HFFc6 (cell line): Measurements from ENCODE around the gene LAMB2. TPM values are rescaled to one million over a fixed set of nuclear protein-coding genes. Genes with fewer than 3 reads are reported as not detected.

Experiments used
- DNase-seq: peaks from one replicate; pipeline ENCODE4 v3.0.0-alpha.2; 2018
- H3K27ac Mint-ChIP-seq: 2 replicates; pipeline ENCODE4 v1.8.0; 2020; ENCODE audit warnings: mild to moderate bottlenecking, mixed read lengths
- H3K27me3 Mint-ChIP-seq: 2 replicates; pipeline ENCODE4 v1.8.0; 2021; ENCODE audit warnings: mild to moderate bottlenecking, moderate library complexity, mixed read lengths; ENCODE audit not compliant: insufficient read depth
- H3K36me3 Mint-ChIP-seq: 2 replicates; pipeline ENCODE4 v1.8.0; 2021; ENCODE audit warnings: low read depth, mixed read lengths
- H3K4me1 Mint-ChIP-seq: 2 replicates; pipeline ENCODE4 v1.8.0; 2020; ENCODE audit warnings: low read depth, mixed read lengths
- H3K4me3 Mint-ChIP-seq: 2 replicates; pipeline ENCODE4 v1.8.0; 2020; ENCODE audit warnings: mild to moderate bottlenecking, moderate library complexity, mixed read lengths
- H3K9me3 Mint-ChIP-seq: 2 replicates; pipeline ENCODE4 v1.8.0; 2020; ENCODE audit warnings: mild to moderate bottlenecking, mixed read lengths
- microRNA-seq: library from miRNA; unstranded; fragments of <30 nt; microRNA quantifications from one replicate; pipeline ENCODE4, GENCODE V29; 2019
- total RNA-seq, 6 experiments: library from RNA; stranded (reverse); fragmentation: NEBNext Ultra II Directional; extraction: Animal tissue kit (Norgen Biotek cat#: 25700); gene quantifications; 2 replicates in 1 of 6; 3 replicates in 5 of 6; pipeline ENCODE4 v1.2.3, GENCODE V29; 2021
- TF ChIP-seq, protein P1 (sequence below): fragments of 200-600 bp; sonication (generic); IDR thresholded peaks from 2 replicates; pipeline ENCODE4 v1.5.0; 2021; ENCODE audit warnings: antibody characterized with exemption, mild to moderate bottlenecking

The LAMB2 gene
- total RNA-seq, 6 experiments from 2014 or later, result 432 to 518 (median 449) TPM

DNA sequence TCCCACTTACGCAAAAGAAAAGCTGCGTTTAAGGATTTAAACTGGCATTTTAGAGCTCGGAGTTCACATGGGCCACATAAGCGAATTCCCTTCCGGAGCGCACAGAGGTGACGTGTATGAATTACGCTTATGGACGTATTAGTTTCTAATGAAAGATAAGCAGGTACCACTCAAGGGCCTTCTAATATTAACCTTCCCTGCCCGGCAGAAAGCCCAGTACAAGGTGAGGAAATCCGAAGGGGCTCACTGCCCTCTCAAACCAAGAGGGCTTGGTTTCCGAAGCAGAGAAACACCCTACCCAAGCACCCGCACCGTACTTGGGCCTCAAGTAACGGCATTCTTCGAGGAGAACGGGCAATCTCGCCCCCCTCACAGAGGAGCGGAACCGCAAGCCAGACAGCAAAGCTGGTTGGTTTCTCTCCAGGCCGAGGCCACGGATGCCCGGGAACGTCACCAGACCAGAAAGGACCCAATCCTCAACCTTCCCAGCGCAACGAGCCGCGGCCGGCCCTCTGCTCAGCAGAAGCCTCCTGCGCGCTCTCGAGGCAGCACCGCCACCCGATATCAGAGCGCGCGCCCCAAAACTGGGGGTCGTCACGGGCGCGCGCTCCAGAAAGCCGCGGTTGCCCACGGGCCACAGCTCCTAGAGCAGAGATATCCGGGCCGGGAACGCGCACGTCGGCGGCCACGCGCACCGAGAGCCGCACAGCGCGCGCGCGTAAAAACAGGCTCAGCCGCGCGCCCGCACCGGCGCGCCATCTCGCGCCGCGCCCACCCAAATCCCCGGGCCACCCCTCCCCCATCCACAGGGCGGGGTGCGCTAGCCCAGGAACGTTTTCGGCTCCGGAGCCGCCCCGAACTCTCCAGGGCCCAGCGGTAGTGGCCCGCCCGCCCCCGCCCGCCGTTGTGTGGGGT lies 39.7 kb downstream of the LAMB2 start:
- Mint-ChIP-seq H3K36me3 (peaks cover 10% of the 10 kb centered on the region), H3K9me3 (no peaks in the 10 kb centered on the region), H3K4me1 (peaks cover 35% of the 10 kb centered on the region), H3K27ac (peak overlapping the region; percentile 99), H3K4me3 (peak overlapping the region; percentile 95), H3K27me3 (peaks cover 2% of the 10 kb centered on the region)
- peak; percentile 79 for DNase-seq
- TF ChIP-seq, protein P1, sequence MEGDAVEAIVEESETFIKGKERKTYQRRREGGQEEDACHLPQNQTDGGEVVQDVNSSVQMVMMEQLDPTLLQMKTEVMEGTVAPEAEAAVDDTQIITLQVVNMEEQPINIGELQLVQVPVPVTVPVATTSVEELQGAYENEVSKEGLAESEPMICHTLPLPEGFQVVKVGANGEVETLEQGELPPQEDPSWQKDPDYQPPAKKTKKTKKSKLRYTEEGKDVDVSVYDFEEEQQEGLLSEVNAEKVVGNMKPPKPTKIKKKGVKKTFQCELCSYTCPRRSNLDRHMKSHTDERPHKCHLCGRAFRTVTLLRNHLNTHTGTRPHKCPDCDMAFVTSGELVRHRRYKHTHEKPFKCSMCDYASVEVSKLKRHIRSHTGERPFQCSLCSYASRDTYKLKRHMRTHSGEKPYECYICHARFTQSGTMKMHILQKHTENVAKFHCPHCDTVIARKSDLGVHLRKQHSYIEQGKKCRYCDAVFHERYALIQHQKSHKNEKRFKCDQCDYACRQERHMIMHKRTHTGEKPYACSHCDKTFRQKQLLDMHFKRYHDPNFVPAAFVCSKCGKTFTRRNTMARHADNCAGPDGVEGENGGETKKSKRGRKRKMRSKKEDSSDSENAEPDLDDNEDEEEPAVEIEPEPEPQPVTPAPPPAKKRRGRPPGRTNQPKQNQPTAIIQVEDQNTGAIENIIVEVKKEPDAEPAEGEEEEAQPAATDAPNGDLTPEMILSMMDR, result no peak

- Mint-ChIP-seq H3K27ac (no peak overlapping the region), H3K27me3 (0 out of 2 replicates have a peak, but pooled peaks cover 1% of the 10 kb centered on the region), H3K4me1 (no peaks in the 10 kb centered on the region), H3K4me3 (no peak overlapping the region), H3K36me3 (peaks cover 4% of the 10 kb centered on the region; the same call in 1 of the 2 replicates), H3K9me3 (no peaks in the 10 kb centered on the region)
- TF ChIP-seq, protein P1, result no peak
- no peak for DNase-seq
Measured at GRCh38 chr3:49081429-49081828, 51.4 kb downstream of the LAMB2 start.

DNA sequence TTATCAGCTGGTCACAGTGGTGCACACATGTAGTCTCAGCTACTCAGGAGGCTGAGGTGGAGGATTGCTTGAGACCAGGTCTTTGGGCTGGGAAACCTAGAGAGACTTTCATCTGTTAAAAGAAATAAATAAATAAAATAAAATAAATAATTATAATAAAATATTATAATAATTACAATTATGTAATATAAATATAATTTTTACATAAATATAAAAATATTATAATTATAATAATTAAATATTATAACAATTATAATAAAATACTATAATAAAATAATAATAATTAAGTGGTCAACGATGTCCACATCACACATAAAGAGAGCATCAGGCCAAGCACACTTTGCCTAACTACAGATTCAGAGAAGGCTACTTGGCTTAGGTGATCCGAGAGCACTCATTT lies 53.6 kb downstream of the LAMB2 start:
- Mint-ChIP-seq H3K27me3 (0 out of 2 replicates have a peak, but pooled peaks cover 1% of the 10 kb centered on the region), H3K27ac (no peak overlapping the region), H3K9me3 (no peaks in the 10 kb centered on the region), H3K4me3 (no peak overlapping the region), H3K4me1 (no peaks in the 10 kb centered on the region), H3K36me3 (peaks cover 8% of the 10 kb centered on the region; the same call in 1 of the 2 replicates)
- no peak for DNase-seq
- TF ChIP-seq, protein P1, result no peak

- Mint-ChIP-seq H3K27ac (no peak overlapping the region), H3K9me3 (no peaks in the 10 kb centered on the region), H3K4me1 (no peaks in the 10 kb centered on the region), H3K27me3 (no peaks in the 10 kb centered on the region), H3K4me3 (no peak overlapping the region), H3K36me3 (peaks cover 8% of the 10 kb centered on the region; the same call in 1 of the 2 replicates)
- TF ChIP-seq, protein P1, result no peak
- no peak for DNase-seq
Measured at GRCh38 chr3:49076646-49077045, 56.2 kb downstream of the LAMB2 start.

- DNase-seq, result no peak
- TF ChIP-seq, protein P1, result no peak
- Mint-ChIP-seq H3K27ac (no peak overlapping the region), H3K4me3 (no peak overlapping the region), H3K27me3 (no peaks in the 10 kb centered on the region), H3K9me3 (no peaks in the 10 kb centered on the region), H3K36me3 (peaks cover 8% of the 10 kb centered on the region; the same call in 1 of the 2 replicates), H3K4me1 (no peaks in the 10 kb centered on the region)
Measured at GRCh38 chr3:49076116-49076515, 56.7 kb downstream of the LAMB2 start.

Small RNA genes lying within 50 kb of the gene (microRNA-seq; reads per million reads assigned to microRNA genes)
- gene MIR6890, result not detected

Other genes starting within 250 kb of the LAMB2 start
- gene SLC25A20, start 234.2 kb downstream of the LAMB2 start, total RNA-seq, result 10 to 100 TPM; 20.4 to 25.2 (median 22.0) TPM
- gene ARIH2, start 214.2 kb downstream of the LAMB2 start, total RNA-seq, result 10 to 100 TPM; 60.0 to 71.6 (median 68.3) TPM
- 10 to 100 TPM; 29.1 to 41.4 (median 31.6) TPM for gene P4HTM, start 142.8 kb downstream of the LAMB2 start, total RNA-seq
- gene WDR6, start 125.7 kb downstream of the LAMB2 start, total RNA-seq, result 100 to 1,000 TPM; 107 to 123 (median 115) TPM
- gene DALRD3, start 114.5 kb downstream of the LAMB2 start, total RNA-seq, result 10 to 100 TPM; 25.3 to 33.9 (median 29.5) TPM
- 100 to 1,000 TPM; 129 to 164 (median 153) TPM for gene NDUFAF3, start 110.9 kb downstream of the LAMB2 start, total RNA-seq
- gene IMPDH2, start 103.7 kb downstream of the LAMB2 start, total RNA-seq, result 100 to 1,000 TPM; 195 to 228 (median 202) TPM
- 100 to 1,000 TPM in 2 of 6 experiments, 10 to 100 TPM in 4; 88.7 to 106 (median 94.6) TPM for gene QRICH1, start 39.0 kb downstream of the LAMB2 start, total RNA-seq
- 100 to 1,000 TPM; 183 to 263 (median 237) TPM for gene QARS1, start 28.3 kb downstream of the LAMB2 start, total RNA-seq
- 10 to 100 TPM; 35.2 to 49.2 (median 42.6) TPM for gene USP19, start 12.2 kb downstream of the LAMB2 start, total RNA-seq
- 10 to 100 TPM; 20.0 to 23.7 (median 21.9) TPM for gene CCDC71, start 33.3 kb upstream of the LAMB2 start, total RNA-seq
- 10 to 100 TPM; 16.7 to 22.0 (median 19.6) TPM for gene KLHDC8B, start 38.5 kb upstream of the LAMB2 start, total RNA-seq
- gene C3orf62, start 144.2 kb upstream of the LAMB2 start, total RNA-seq, result 1 to 10 TPM; 2.4 to 3.5 (median 2.9) TPM
- gene USP4, start 207.0 kb upstream of the LAMB2 start, total RNA-seq, result 10 to 100 TPM; 41.4 to 48.3 (median 44.8) TPM
- gene GPX1, start 225.3 kb upstream of the LAMB2 start, total RNA-seq, result 100 to 1,000 TPM; 359 to 607 (median 548) TPM